HL-60/S4 treated with phorbol 12-myristate 13-acetate at 8.2 ng/mL for 4 days and 3 days (cell line): ENCODE results near the gene ZSCAN20.

Source experiments
- in situ Hi-C: fragments of 300-500 bp; cut with MboI; formaldehyde crosslinking; loops from 2 replicates; pipeline ENCODE4 v1.15.0; 2022; ENCODE audit warnings: low sequenced_read_pairs

Gene ZSCAN20

DNA sequence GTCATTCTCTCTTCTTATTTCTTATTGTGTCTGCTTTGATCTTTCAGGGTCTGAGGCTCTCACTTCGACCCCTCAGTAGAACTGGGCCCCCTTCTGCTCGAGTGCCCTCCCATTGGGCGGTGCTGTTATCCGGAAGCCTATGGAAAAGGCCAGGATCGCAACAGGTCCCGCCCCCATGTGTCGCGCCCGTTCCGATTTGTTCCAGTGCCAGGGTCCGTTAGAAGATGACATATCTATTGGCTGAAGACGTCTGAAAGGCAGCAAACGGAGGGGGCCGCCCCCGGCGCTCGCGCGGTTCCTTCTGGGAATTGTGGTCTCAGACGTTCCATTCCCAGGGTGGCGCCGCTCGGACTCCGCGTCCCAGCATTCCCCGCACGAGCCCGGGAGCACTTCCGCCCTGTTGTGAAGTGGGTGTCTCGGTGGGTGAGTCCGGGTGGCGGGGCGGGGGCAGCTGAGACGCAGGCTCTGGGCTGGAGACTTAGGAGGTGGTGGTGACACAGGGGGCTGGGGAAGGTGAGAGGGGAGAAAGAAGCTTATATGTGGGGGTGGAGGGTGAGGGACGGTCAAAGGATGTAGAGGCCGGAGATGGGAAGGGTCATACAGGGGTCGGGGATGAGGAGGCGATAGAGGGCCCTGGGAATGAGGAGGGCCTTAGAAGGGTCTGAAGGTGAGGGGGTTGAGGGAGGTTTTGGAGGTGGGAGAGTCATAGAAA is at the start of gene ZSCAN20:
TSS of gene ZSCAN20 (plus strand) at position 377 of the 712 bp plus-strand sequence. CDS start 6,644 bp downstream, outside the sequence.
- in situ Hi-C loops, result loop anchor here (25.0 kb wide), 1 partner anchor 335 kb away; no protein-coding TSS in a partner anchor

DNA sequence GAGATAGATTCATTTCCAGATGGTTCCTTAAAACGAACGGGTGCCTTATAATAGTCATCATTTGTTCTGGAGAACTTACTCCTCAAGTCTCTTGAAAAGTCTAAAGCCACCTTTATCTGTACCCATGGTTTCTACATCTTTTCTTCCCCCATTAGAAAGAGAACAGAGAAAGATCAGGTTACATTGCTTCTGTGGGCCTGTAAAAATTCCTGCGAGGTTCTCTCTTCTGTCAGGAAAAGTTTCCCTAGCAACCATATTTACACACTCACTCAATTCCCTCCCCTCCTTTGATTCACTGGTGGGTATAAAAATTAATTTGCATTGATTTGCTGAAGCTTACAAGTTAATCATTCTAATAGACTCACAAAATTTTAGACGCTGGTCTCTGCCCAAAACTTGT is 48.2 kb upstream of the ZSCAN20 start:
- in situ Hi-C loops, result no loop called here

DNA sequence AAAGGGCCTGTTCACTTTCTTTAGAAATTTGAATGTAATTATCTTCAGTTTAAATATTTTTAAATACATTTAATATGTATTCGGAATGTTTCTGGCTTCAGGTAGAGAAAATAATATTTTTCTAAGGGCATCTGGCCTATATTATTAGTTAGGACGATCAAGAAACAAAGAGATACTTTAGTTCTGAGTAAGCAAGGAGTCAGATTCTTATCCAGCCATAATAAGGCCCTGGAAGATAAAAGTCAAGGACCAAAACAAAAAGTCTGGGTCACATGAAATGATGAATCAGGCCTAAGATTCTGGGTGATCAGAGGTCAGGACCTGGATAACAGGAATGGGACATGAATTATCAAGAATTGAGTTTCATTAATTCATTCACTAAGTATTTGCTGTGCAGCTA is 47.8 kb upstream of the ZSCAN20 start:
- in situ Hi-C loops, result no loop called here

DNA sequence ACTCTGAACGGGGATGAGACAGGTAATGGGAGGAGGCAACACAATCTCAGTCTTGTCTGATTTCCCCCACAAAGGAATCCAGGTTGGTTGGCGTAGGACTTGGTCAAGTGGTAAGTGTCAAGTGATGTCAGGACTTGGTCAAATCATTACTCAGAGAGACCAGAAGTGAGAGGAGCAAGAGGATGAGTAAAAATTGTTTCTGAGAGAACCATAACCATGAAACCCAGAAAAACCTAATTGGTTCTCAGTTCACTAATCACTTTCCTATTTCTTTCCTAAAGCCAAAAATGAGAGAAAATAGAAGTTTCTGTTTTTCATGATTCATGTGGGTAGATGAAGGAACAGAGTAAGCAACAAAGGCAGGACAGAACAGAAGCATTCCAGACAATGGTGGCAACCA is 46.5 kb upstream of the ZSCAN20 start:
- in situ Hi-C loops, result no loop called here

DNA sequence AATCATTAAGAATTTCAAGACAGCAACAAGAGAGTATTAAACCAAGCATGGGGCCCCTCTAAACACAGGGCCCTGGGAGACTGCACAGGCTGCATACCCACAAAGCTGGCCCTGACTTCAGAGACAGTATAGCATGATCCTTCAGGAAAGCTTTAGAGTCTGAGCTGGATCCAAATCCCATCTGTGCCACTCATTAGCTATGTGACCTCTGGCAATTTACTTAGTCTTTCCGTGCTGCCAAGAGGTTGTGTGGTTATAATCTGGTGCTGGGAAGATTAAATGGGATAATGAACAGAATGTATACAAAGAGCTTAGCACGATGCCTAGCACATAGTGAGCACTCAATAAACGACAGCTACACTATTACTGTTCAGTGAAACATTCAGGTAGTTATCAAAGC is 45.5 kb upstream of the ZSCAN20 start:
- in situ Hi-C loops, result no loop called here

DNA sequence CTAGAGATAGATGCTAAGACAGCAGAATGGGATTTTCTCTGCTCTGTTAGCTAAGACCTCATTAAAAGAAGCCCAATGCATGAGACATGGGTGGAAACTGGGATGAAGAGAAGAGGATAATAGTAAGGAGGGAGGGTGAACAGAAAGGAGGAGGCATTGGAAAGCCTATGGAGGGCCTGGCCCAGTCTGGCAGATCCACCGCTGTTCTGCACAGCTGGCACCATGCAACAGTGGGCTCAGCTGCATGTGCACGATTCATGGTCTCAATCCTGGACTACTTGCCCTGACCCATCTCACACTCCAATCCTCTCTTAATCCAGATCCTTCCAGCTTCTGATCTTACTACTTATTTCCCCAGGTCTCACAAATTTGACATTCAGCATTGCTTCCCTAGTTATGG is 43.8 kb upstream of the ZSCAN20 start:
- in situ Hi-C loops, result no loop called here

DNA sequence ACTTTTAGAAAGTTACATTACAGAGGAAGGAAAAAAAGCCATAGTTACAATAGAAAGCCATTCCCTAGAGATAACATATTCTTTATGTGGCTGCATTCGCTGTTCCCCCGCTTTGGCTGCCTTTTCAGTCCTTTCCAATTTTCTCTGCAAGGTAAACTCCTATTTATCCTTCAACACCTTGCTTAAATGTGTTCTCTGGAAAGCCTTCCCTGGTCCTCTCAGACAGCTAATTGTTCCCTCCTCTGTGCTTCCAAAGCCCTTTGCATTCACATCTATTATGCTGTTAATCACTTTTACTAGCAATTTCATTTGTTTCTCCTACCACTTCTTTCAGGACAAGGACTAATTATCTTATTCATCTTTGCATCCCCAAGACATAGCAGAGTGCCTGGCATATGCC is 43.1 kb upstream of the ZSCAN20 start:
- in situ Hi-C loops, result no loop called here

DNA sequence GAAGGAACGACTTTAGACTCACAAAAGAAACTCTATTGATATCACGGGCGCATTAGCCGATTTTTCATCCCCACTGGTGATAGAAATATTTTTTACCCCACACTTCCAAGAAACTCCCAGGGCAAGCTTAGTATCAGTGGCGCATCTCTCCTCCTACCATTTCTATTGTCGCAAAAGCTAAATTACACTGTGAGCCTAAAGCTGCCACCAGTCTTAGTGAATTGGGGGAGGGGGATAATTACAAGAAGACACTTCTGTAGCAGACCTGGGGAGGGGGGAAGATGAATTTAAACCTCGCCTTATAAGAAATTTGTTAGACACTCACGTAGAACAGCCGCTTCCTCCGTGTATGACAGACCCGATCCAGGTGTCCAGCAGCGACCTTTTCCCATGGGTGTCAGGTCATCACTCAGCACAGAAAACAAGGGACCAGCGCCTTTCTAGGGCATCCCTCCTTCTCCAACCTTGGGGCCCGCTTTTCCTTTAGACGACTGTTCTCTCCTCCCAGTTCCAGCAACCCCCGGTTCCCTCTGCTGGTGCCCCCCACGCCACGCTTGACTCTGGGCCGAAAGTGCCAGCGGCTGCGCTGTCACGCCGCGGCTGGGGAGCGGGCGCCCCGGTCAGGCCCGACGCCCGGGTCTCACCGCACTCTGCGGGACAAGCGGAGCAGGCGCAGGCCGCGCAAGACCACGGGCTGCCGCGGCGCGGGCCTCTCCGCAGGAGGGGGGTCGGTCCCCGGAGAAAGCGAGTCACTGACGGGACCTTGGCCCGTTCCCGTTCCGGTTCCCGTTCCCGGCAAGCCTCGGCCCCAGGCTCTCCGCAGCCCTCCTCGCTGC is 42.4 kb upstream of the ZSCAN20 start:
- in situ Hi-C loops, result no loop called here

DNA sequence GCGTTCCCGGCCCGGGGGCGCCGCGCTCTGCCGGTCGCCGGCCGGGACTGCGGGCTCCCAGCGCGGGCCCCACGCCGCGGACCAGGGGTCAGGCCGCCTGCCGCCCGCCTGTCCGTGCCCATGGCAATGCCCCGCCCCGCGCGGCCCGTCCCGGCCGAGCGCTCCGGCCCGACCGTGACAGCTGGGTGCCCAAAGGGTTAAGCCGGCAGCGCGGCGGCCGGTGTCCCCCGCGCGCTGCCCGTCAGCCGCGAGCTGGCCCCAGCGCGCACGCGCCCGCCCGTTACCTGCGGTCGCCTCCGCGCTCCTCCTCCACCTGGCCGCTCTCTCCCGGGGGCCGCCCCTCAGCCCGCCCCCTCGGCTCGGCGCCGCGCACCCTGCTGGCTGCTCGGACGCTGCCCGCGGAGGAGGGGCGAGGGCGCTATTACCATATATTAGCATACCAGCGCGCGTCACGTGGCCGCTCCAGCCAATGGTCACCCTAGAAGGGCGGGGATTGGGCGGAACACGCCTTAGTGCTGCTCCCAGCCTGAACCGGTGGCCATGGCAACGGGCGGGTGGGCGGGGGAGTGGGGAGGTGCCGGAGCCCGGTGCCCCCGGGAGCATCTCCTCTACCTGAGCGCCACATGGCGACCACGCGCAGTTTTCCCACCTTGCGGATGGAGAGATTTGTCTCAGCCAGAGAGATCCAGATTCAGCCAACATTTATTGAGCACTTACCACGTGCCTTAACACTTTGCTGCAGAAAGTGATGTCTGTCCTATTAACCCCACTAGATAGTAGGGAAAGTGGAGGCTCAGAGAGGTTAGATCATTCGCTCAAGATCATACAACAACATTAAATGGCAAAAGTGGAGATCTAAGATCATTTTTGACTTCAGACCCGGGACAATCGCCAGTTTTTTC is 41.5 kb upstream of the ZSCAN20 start, which contains the start of gene PHC2:
TSS of gene PHC2 (minus strand) at position 404 of the 902 bp plus-strand sequence. CDS start 55,556 bp downstream, outside the sequence.
- in situ Hi-C loops, result no loop called here

DNA sequence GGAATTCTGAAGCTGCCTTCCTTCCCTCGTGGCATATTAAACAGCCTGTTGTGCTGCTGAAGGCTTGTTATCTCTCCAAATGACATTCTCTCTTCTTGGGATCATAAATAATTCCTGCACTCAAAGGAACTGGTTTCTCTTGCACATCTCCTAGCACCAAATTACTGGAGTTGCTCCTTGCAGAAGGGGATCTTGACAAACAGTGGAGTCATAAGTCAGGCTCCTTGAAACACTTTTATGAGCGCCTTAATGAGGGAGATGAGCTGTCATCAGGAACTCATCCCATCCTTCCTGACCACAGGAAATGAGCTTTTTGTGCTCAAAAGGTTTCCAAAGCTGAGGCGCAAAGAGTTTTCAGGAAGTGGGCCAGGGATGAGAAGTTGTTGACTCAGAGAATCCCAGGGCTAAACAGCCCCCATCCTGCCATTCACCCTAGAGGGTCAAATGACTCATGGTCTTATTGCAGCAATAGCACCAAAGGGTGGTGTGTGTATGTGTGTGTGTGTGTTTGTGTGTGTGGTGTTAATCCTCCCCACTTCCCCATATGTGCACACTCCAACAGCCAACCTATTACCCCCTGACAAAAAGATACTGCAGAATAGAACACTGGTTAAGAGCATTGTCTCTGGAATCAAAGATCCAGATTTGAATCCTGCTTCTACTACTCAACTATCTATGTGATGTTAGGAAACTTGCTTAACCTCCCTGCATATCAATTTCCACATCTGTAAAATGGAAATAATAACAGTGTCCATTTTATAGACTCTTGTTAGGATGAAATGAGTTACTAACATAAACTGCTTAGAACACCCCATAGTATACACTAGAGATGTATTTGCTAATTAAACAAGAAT is 38.7 kb upstream of the ZSCAN20 start:
- in situ Hi-C loops, result no loop called here

DNA sequence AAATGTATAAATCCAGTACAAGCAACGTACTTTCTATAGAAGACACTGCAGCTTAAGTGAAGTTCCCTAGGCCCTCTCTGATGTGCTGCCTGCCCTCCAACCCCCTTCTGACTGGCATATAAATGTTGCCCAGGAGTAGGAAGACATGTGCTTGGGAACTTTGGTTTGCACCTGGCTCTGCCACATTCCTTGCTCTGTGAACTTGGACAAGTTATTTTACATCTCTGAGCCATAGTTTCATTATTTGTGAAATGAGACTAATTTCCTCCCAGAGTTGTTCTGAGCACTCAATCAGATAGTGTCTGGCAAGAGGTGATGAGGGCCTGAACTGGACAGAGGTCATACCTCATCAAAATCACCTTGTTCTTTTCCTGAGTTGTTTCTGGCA is 38.1 kb upstream of the ZSCAN20 start:
- in situ Hi-C loops, result no loop called here

DNA sequence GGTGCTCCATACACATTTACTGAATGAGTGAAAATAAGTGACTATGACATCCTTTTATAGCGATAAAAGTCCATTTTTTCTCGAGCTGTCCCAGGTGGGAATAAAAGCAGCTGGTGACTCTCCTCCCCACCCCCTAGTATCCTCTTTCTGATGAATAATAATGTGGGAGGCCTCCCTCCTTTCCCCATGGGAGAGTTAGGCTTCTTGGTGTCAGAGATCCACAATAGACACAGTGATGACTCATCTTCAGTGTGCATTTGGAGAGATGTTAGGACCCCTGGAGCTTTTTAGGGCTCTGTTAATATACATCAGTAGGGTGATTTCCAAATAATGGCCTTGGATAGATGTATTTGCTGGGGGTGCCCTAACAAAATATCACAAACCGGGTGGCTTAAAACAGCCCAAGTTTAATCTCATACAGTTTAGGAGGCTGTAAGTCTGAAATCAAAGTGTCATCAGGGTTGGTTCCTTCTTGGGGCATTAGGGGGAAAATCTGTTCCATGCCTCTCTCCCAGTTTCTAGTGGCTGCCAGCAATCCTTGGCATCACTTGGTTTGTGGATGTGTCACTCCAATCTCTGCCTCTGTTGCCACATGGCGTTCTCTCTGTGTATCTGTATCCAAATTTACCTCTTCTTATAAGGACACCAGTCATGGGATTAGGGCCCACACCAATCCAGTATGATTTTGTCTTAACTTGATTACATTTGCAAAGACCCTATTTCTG is 37.2 kb upstream of the ZSCAN20 start:
- in situ Hi-C loops, result no loop called here

DNA sequence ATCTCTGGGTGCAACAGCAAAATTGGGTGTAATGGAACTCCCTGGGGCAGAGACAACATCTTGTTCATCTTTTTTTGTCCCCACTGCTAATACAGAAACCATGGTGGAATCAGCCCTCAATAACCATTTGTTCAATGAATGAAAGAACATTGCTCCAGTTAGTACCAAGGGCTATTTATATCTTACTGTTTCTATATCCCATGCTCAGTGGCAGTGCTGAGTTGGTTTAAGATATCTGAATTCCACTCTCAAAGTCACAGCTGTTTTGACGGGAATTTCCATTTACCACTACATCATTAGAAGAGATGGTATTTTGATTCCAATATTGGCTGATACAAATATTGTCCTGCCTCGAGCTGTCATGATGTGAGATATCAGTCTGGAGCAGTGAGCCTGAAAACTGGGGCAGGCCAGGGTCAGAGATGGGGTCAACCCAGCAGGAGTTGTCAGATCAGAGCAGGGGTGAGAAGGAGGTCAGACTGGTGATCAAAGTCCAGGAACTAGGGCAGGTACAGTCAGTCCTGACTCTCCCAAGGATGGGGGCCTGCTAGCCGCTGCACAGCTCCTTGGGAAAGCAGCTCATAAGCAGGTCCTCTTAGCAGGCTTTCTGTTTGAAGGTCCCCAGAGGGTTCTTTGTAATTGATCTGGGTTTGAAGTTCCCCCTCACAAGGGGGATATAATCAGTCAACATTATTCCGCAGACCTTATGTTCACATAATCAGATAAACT is 35.7 kb upstream of the ZSCAN20 start:
- in situ Hi-C loops, result no loop called here

DNA sequence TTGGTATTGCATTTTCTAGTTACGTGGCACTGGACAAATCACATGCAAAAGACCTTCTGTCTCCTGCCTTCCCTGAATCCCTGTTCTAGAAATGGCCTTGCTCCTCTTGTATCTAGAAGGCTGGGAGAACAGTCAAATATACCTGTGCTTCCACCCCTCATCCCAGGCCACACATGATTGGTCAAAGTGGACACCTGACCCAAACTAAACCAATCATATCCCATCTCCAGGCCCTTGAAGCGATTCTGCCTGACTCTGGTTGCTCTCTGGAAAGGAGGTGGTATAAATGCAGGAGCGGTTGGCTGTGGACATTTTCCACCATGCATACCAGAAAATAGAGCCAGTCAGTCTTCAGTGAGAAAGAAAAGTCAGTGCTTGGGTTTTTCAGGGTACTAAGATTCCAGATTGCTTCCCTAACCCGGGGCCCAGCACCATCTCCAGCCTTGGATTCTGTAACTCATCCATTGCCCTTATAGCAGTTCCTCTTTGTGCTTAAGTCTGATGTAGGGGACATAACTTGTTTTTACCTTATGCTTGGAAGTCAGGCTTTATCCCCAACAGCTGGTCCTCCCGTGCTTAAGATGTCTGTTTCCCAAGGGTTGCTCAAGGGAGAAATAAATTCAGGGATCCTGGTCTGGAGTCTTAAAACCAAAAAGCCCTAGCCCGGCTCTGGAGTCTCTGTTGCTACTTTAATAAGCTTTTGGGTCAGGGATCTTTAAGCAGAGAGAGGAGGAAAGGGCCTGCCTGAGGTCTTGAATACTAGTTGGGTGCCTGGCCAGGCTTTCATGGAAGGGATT is 33.9 kb upstream of the ZSCAN20 start:
- in situ Hi-C loops, result no loop called here

DNA sequence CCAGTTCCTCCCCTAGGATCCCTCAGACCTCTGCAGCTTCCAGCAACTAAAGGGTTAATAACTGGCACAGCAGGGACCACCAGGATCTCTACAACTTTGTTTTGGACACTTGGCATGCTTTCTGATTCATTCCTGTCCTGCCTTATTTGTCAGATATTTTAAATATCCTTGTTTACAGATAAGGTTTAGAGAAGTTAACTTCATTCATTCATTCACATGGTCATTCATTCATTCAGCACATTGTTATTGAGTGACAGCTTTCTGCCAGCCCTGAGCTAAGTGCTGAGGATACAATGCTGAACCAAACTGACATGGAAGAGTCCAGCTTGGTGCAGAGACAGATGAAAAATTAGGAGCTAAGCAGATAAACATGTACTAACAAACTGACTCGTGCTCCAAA is 32.8 kb upstream of the ZSCAN20 start:
- in situ Hi-C loops, result no loop called here

DNA sequence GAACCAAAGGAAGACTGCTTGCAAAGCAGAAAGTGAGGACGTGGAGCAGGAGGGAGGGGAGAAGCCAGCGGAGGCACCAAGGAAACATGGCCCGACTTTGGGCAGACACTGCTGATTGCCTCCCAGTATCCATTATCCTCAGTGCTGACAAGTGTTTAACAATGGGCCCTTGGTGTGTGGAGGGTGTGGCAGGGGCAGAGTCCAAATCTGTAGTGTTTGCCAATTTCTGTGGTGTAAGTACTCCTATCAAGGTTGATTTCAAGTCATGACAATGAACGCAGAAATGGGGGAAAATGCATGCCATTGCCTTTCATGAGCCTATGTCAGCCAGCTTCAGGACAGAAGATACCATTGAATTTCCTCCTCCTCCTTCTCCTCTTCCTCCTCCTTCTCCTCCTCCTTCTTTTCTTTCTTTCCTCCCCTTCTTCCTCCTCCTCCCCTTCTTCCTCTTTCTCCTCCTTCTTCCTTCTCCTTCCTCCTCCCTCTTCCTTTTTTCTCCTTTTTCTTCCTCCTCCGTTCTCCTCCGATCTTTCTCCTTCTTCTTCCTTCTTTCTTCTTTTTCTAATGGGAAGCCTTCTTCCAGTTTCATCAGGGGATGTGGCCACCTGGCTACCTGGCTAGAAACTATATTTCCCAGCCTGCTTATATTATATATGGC is 31.2 kb upstream of the ZSCAN20 start:
- in situ Hi-C loops, result no loop called here

DNA sequence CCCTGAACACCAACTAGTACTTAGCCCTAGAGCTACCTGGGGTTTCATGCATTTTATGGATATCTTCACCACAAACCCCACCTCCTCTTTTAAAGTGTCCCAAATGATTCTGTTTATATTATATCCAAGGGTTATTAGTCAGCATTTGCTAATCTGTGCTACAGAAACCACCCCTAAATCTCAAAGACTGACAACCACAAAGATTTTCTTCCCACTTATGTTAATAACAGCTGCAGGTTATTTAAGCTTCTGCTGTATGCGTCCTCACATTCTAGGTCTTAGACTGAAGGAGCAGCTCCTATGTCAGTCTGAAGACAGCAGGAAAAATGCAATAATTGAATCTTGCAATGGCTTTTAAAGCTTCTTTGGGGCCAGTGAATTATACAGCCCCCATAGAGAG is 30.3 kb upstream of the ZSCAN20 start:
- in situ Hi-C loops, result no loop called here
